H1 (cell line): ENCODE measurements around the gene GLUD1. TPM values are rescaled to one million over a fixed set of nuclear protein-coding genes. Genes with fewer than 3 reads are reported as not detected.

Experiments used
- CTCF ChIA-PET: fragments of 300-600 bp; sonication (Branson Sonifier 250); formaldehyde crosslinking; loops from one replicate; lab custom pipeline; 2021; ENCODE audit not compliant: partially characterized antibody; lab: Charles Lee
- POLR2A ChIA-PET: fragments of 300-600 bp; sonication (Branson Sonifier 250); formaldehyde crosslinking; loops from one replicate; lab custom pipeline; 2021; ENCODE audit warnings: inconsistent platforms; ENCODE audit not compliant: partially characterized antibody; lab: Charles Lee
- DNase-seq, 2 experiments: peaks; one replicate each; pipeline versions ENCODE4 v3.0.0 to v3.0.0-alpha.2; 2010 to 2022; ENCODE audit warnings: low spot score in 2 of 2, low read depth in 1 of 2, mixed read lengths in 1 of 2
- FAIRE-seq: peaks from 2 replicates; lab custom pipeline; 2011; peaks lifted over from hg19 to GRCh38; lab: Jason Lieb, UNC
- H2AFZ ChIP-seq: 2 replicates; pipeline ENCODE4 v1.8.1; 2012; ENCODE audit warnings: low read length, inconsistent platforms
- H2AK5ac ChIP-seq: 2 replicates; pipeline ENCODE4 v1.6.1; 2013; ENCODE audit warnings: low read depth, low read length
- H2BK120ac ChIP-seq: replicated peaks from 2 replicates; pipeline ENCODE3; 2013; ENCODE audit warnings: low read depth, low read length, inconsistent platforms
- H2BK12ac ChIP-seq: 2 replicates; pipeline ENCODE4 v1.6.1; 2013; ENCODE audit warnings: low read depth, low read length
- H2BK15ac ChIP-seq: 2 replicates; pipeline ENCODE4 v1.6.1; 2013; ENCODE audit warnings: low read length
- H2BK20ac ChIP-seq: 2 replicates; pipeline ENCODE4 v1.6.1; 2013; ENCODE audit warnings: low read length
- H2BK5ac ChIP-seq: 2 replicates; pipeline ENCODE4 v1.6.1; 2013; ENCODE audit warnings: low read depth, low read length
- H3K14ac ChIP-seq: 2 replicates; pipeline ENCODE4 v1.6.1; 2013; ENCODE audit warnings: inconsistent platforms; ENCODE audit not compliant: insufficient read length
- H3K18ac ChIP-seq: 2 replicates; pipeline ENCODE4 v1.6.1; 2013; ENCODE audit warnings: low read length; ENCODE audit errors: extremely low read depth
- H3K23ac ChIP-seq: 2 replicates; pipeline ENCODE4 v1.6.1; 2013; ENCODE audit warnings: inconsistent platforms; ENCODE audit not compliant: insufficient read length
- H3K23me2 ChIP-seq: 2 replicates; pipeline ENCODE4 v1.6.1; 2013; ENCODE audit warnings: low read depth, low read length
- H3K27ac ChIP-seq: 2 replicates; pipeline ENCODE4 v1.6.1; 2011; ENCODE audit warnings: low read depth, low read length, inconsistent platforms
- H3K27me3 ChIP-seq, 4 experiments: replicated peaks in 1 of 4; 1 replicate in 1 of 4; 2 replicates in 3 of 4; pipeline versions ENCODE4 v1.6.1 to v1.8.1; 2011 to 2013; ENCODE audit warnings: low read length in 3 of 4, mild to moderate bottlenecking in 3 of 4, inconsistent platforms in 2 of 4, mixed read lengths in 2 of 4, moderate library complexity in 1 of 4; ENCODE audit not compliant: control insufficient read depth in 3 of 4, insufficient read depth in 3 of 4; ENCODE audit errors: extremely low read depth in 1 of 4
- H3K36me3 ChIP-seq, 4 experiments: 2 replicates each; pipeline versions ENCODE4 v1.6.1 to v1.8.1; 2011 to 2013; ENCODE audit warnings: mild to moderate bottlenecking in 4 of 4, low read length in 3 of 4, moderate library complexity in 2 of 4, control low read depth in 1 of 4, inconsistent platforms in 1 of 4; ENCODE audit not compliant: insufficient read depth in 4 of 4, control insufficient read depth in 2 of 4
- H3K4ac ChIP-seq: replicated peaks from 2 replicates; pipeline ENCODE3; 2013; ENCODE audit warnings: low read length, low read depth, mixed read lengths, inconsistent platforms; ENCODE audit not compliant: insufficient read length
- H3K4me1 ChIP-seq, 4 experiments: replicated peaks in 1 of 4; 1 replicate in 1 of 4; 2 replicates in 3 of 4; pipeline versions ENCODE4 v1.6.1 to v1.8.1; 2011 to 2013; ENCODE audit warnings: low read length in 3 of 4, inconsistent platforms in 2 of 4, mixed read lengths in 1 of 4; ENCODE audit not compliant: insufficient read depth in 4 of 4, control insufficient read depth in 3 of 4
- H3K4me2 ChIP-seq, 2 experiments: 2 replicates each; pipeline versions ENCODE4 v1.6.1 to v1.8.1; 2011 to 2013; ENCODE audit warnings: low read depth in 2 of 2, low read length in 2 of 2, control low read depth in 1 of 2, inconsistent platforms in 1 of 2, mild to moderate bottlenecking in 1 of 2; ENCODE audit not compliant: insufficient read depth in 1 of 2
- H3K4me3 ChIP-seq, 4 experiments: fragments of 200-600, 300-600 bp in 1 of 4; sonication (generic), shearing (Covaris generic), sonication (Bioruptor Twin) in 1 of 4; 2 replicates each; pipeline versions ENCODE4 v1.5.1 to v1.8.1; 2011 to 2016; ENCODE audit warnings: low read length in 4 of 4, low read depth in 3 of 4, control low read depth in 2 of 4, inconsistent platforms in 2 of 4, mild to moderate bottlenecking in 2 of 4, mixed read lengths in 1 of 4, moderate library complexity in 1 of 4; ENCODE audit not compliant: insufficient read depth in 2 of 4; ENCODE audit errors: extremely low read depth in 1 of 4
- H3K56ac ChIP-seq: replicated peaks from 2 replicates; pipeline ENCODE3; 2013; ENCODE audit warnings: low read depth, mild to moderate bottlenecking, mixed read lengths, low read length, inconsistent platforms; ENCODE audit not compliant: insufficient read length
- H3K79me1 ChIP-seq: 2 replicates; pipeline ENCODE4 v1.6.1; 2013; ENCODE audit warnings: low read depth, low read length, control low read depth
- H3K79me2 ChIP-seq, 2 experiments: 2 replicates each; pipeline versions ENCODE4 v1.6.1 to v1.8.1; 2012 to 2013; ENCODE audit warnings: low read length in 2 of 2, mild to moderate bottlenecking in 2 of 2, inconsistent platforms in 1 of 2; ENCODE audit not compliant: insufficient read depth in 2 of 2, control insufficient read depth in 1 of 2
- H3K9ac ChIP-seq, 4 experiments: replicated peaks in 1 of 4; 1 replicate in 1 of 4; 2 replicates in 3 of 4; pipeline versions ENCODE4 v1.6.1 to v1.8.1; 2011 to 2013; ENCODE audit warnings: low read depth in 3 of 4, low read length in 3 of 4, control low read depth in 2 of 4, mild to moderate bottlenecking in 2 of 4, moderate library complexity in 2 of 4, inconsistent platforms in 1 of 4; ENCODE audit errors: extremely low read depth in 1 of 4
- H3K9me3 ChIP-seq, 2 experiments: 2 replicates each; pipeline versions ENCODE4 v1.6.1 to v1.8.1; 2012 to 2013; ENCODE audit warnings: mild to moderate bottlenecking in 2 of 2, moderate library complexity in 2 of 2, control low read depth in 1 of 2, inconsistent platforms in 1 of 2, low read depth in 1 of 2, low read length in 1 of 2, mixed read lengths in 1 of 2; ENCODE audit not compliant: insufficient read depth in 2 of 2
- H4K20me1 ChIP-seq, 2 experiments: replicated peaks in 1 of 2; 2 replicates each; pipeline versions ENCODE3 to v1.8.1; 2011 to 2013; ENCODE audit warnings: inconsistent platforms in 2 of 2, low read length in 2 of 2, mild to moderate bottlenecking in 1 of 2; ENCODE audit not compliant: insufficient read depth in 2 of 2, control insufficient read depth in 1 of 2
- H4K5ac ChIP-seq: 2 replicates; pipeline ENCODE4 v1.6.1; 2013; ENCODE audit warnings: low read length, low read depth, mixed read lengths, inconsistent platforms; ENCODE audit not compliant: insufficient read length
- H4K8ac ChIP-seq: 2 replicates; pipeline ENCODE4 v1.8.0; 2013; ENCODE audit warnings: mild to moderate bottlenecking, moderate library complexity, low read length, inconsistent platforms; ENCODE audit not compliant: insufficient read depth; ENCODE audit errors: extremely low read depth
- H4K91ac ChIP-seq: replicated peaks from 2 replicates; pipeline ENCODE3; 2013; ENCODE audit warnings: low read length, mixed read lengths, inconsistent platforms; ENCODE audit not compliant: insufficient read length
- BACH1 ChIP-seq: IDR thresholded peaks from 2 replicates; pipeline ENCODE4 v1.6.1; 2012; ENCODE audit warnings: low read length, improper control_type of control experiment
- E2F6 ChIP-seq: IDR thresholded peaks from 2 replicates; pipeline ENCODE4 v1.6.1; 2012; ENCODE audit warnings: inconsistent platforms
- FOSL1 ChIP-seq: IDR thresholded peaks from 2 replicates; pipeline ENCODE4 v1.6.1; 2011; ENCODE audit warnings: mild to moderate bottlenecking, low read depth, low read length, moderate library complexity; ENCODE audit not compliant: insufficient read depth
- SP2 ChIP-seq: IDR thresholded peaks from 2 replicates; pipeline ENCODE4 v1.6.1; 2012; ENCODE audit warnings: mild to moderate bottlenecking, low read length, inconsistent platforms
- SUZ12 ChIP-seq: fragments of 200-600 bp; sonication (generic); IDR thresholded peaks from 2 replicates; pipeline ENCODE4 v1.6.1; 2012; ENCODE audit warnings: mild to moderate bottlenecking, inconsistent platforms, low read length, moderate library complexity, mixed read lengths
- TEAD4 ChIP-seq: IDR thresholded peaks from 2 replicates; pipeline ENCODE4 v1.6.1; 2012; ENCODE audit warnings: low read depth, low read length, inconsistent platforms, mixed read lengths
- WGBS, 2 experiments: shearing (Covaris generic) in 1 of 2; methylation state at CpG; one replicate each; pipeline versions ENCODE4 v1.1.6 to v1.1.7; 2013 to 2015; ENCODE audit warnings: low lambda C conversion rate in 2 of 2, mixed read lengths in 2 of 2, inconsistent platforms in 1 of 2, low coverage in 1 of 2, missing lambda C conversion rate in 1 of 2; ENCODE audit not compliant: insufficient replicate concordance in 2 of 2, insufficient coverage in 1 of 2, insufficient read length in 1 of 2; ENCODE audit errors: extremely low coverage in 1 of 2, missing lambda C conversion rate in 1 of 2; 5-methylcytosine and 5-hydroxymethylcytosine counted together
- polyA plus RNA-seq, 7 experiments: library from polyadenylated mRNA; depleted of rRNA in 3 of 7; stranded (reverse) in 5 of 7; unstranded in 2 of 7; fragments of >200 nt in 5 of 7; fragments of 200-250 nt in 2 of 7; gene quantifications; 1 replicate in 5 of 7; 2 replicates in 1 of 7; 4 replicates in 1 of 7; pipeline versions ENCODE4 v1.2.1 to v1.2.3, GENCODE V29; 2011 to 2013; ENCODE audit warnings: missing spikeins in 2 of 7, mixed read lengths in 2 of 7
- total RNA-seq: library from RNA; stranded (reverse); fragmentation: NEBNext Ultra II Directional; extraction: Animal tissue kit (Norgen Biotek cat#: 25700); gene quantifications from 2 replicates; pipeline ENCODE4 v1.2.1, GENCODE V29; 2021

Gene GLUD1
- total and polyA plus RNA-seq, 2 of the 8 experiments (the other 6 are each of a cell fraction or from before 2014, with no cell fraction given): 41.0 to 96.2 TPM

DNA sequence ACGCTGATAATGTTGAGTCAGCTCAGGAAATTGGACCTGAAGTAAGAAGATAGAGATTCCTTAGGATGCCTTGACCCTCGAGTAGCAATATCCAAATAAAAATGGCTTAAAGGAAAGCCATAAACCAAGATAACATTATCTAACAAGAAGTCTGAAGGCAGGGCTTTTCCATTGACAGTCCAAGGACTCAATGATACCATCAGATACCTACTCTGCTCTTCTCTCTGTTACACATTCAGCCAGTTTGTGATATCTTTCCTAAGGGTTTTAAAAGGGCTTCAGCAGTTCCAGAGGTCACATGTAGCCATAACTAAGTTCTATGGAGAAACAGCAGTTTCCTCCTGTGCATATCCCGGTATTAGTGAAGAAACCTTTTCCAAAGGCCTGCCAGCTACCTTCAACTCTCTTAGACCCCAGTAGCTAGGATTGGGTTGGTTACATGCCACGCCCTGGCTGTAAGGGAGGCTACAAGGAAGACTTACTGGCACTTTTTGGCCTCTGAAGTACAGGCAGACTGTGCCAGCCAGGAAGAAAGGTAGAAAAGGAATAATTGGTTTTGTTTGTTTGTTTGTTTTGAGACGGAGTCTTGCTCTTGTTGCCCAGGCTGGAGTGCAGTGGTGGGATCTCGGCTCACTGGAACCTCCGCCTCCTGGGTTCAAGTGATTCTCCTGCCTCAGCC is 10.9 kb upstream of the GLUD1 start:
- H3K4ac ChIP-seq: no peak overlapping the region
- POLR2A ChIA-PET: no interaction called here
- no peaks in the 10 kb centered on the region for H3K4me1 ChIP-seq
- H4K5ac ChIP-seq: no peak overlapping the region
- H2BK20ac ChIP-seq: no peak overlapping the region
- H2BK120ac ChIP-seq: no peak overlapping the region
- H3K27ac ChIP-seq: no peak overlapping the region
- no peak overlapping the region for H3K18ac ChIP-seq
- no peak overlapping the region for H3K14ac ChIP-seq
- no peaks in the 10 kb centered on the region for H3K79me2 ChIP-seq
- H3K79me1 ChIP-seq: no peaks in the 10 kb centered on the region
- FAIRE-seq: no peak
- TF ChIP-seq SUZ12: no peak
- TF ChIP-seq TEAD4: no peak
- TF ChIP-seq E2F6: no peak
- no peak for TF ChIP-seq FOSL1
- no peak for TF ChIP-seq BACH1
- TF ChIP-seq SP2: no peak
- TF ChIP-seq, all 59 proteins: peak for 0
- Histone ChIP-seq H2BK5ac (no peak overlapping the region), H2AFZ (no peak overlapping the region), H3K27me3 (no peaks in the 10 kb centered on the region), H3K56ac (no peak overlapping the region), H3K9ac (no peak overlapping the region), H3K4me3 (no peak overlapping the region), H2BK12ac (no peak overlapping the region), H3K36me3 (peaks cover 0 to 10% (median 0%) of the 10 kb centered on the region in 4 experiments; a peak in 3 of 8 replicates), H3K4me2 (no peak overlapping the region), H3K23me2 (no peaks in the 10 kb centered on the region), H3K9me3 (no peaks in the 10 kb centered on the region), H2BK15ac (no peak overlapping the region), H2AK5ac (no peak overlapping the region), H4K8ac (no peak overlapping the region), H4K20me1 (peaks cover 0 to 1% of the 10 kb centered on the region in 2 experiments), H4K91ac (no peak overlapping the region), H3K23ac (no peak overlapping the region)
- CTCF ChIA-PET: interaction anchor here (1.7 kb wide), 1 partner anchor 51 kb away, joined by 3 read pairs; no protein-coding TSS in a partner anchor
- DNase-seq: no peak
- WGBS, 2 experiments: 93% methylated on average over 7 of the region's 7 CpGs; no CpG with 5 or more reads in 1 of the 2 experiments
